GM12878 (cell line): ENCODE measurements around the gene GRAMD1A. TPM values are rescaled to one million over a fixed set of nuclear protein-coding genes. Genes with fewer than 3 reads are reported as not detected.

Source experiments
- JUNB ChIP-seq: IDR thresholded peaks from 2 replicates; pipeline ENCODE4 v1.6.1; 2016; ENCODE audit warnings: antibody characterized with exemption, mild to moderate bottlenecking
- NFYA ChIP-seq: IDR thresholded peaks from 2 replicates; pipeline ENCODE4 v1.6.1; 2011; ENCODE audit warnings: low read depth, mild to moderate bottlenecking, low read length, improper control_type of control experiment, borderline replicate concordance
- NRF1 ChIP-seq: conservative IDR thresholded peaks from 2 replicates; pipeline ENCODE4 v1.6.1; 2011; ENCODE audit warnings: mild to moderate bottlenecking, low read depth, low read length, improper control_type of control experiment
- RUNX3 ChIP-seq: IDR thresholded peaks from 2 replicates; pipeline ENCODE4 v1.6.1; 2012; ENCODE audit warnings: low read length, inconsistent platforms
- STAT1 ChIP-seq: fragments of 450-650 bp; conservative IDR thresholded peaks from 2 replicates; pipeline ENCODE4 v1.6.1; 2014; ENCODE audit warnings: antibody characterized with exemption, mild to moderate bottlenecking
- TCF12 ChIP-seq: IDR thresholded peaks from 2 replicates; pipeline ENCODE4 v1.6.1; 2011; ENCODE audit warnings: low read depth, mild to moderate bottlenecking, low read length
- polyA plus RNA-seq, 11 experiments: library from polyadenylated mRNA; depleted of rRNA in 4 of 11; unstranded in 6 of 11; stranded (reverse) in 5 of 11; fragments of >200 nt; fragmentation: Nextera tagmentation in 4 of 11; fragmentation: Illumina TruSeq in 1 of 11; extraction: Ambion mirVana in 4 of 11; extraction: Trizol in 1 of 11; gene quantifications; 1 replicate in 1 of 11; 2 replicates in 10 of 11; pipeline versions ENCODE4 v1.2.1 to v1.2.3, GENCODE V29; 2011 to 2016; ENCODE audit warnings: inconsistent platforms in 2 of 11, missing spikeins in 2 of 11, low read depth in 1 of 11
- total RNA-seq, 4 experiments: library from RNA; depleted of rRNA in 3 of 4; stranded (reverse); fragments of >200 nt in 3 of 4; fragmentation: Illumina TruSeq in 1 of 4; extraction: Trizol in 1 of 4; gene quantifications; 2 replicates each; pipeline versions ENCODE4 v1.2.1 to v1.2.3, GENCODE V29; 2013 to 2021
- TF ChIP-seq, protein P1 (sequence below): fragments of 450-650 bp; IDR thresholded peaks from 2 replicates; pipeline ENCODE4 v1.6.1; 2017; ENCODE audit warnings: low read depth, mild to moderate bottlenecking, moderate library complexity
- TF ChIP-seq, protein P2 (sequence below): IDR thresholded peaks from 2 replicates; pipeline ENCODE4 v1.6.1; 2012; ENCODE audit warnings: improper control_type of control experiment, low read depth, low read length; ENCODE audit not compliant: insufficient replicate concordance
- TF ChIP-seq, protein P3 (sequence below): IDR thresholded peaks from 2 replicates; pipeline ENCODE4 v1.6.1; 2012; ENCODE audit warnings: low read depth, low read length, improper control_type of control experiment
- TF ChIP-seq, protein P4 (sequence below): fragments of 450-650 bp; IDR thresholded peaks from 2 replicates; pipeline ENCODE4 v1.6.1; 2017; ENCODE audit warnings: mild to moderate bottlenecking, moderate library complexity
- TF ChIP-seq, protein P5 (sequence below): IDR thresholded peaks from 2 replicates; pipeline ENCODE4 v1.6.1; 2011; ENCODE audit warnings: low read depth, mild to moderate bottlenecking, low read length, moderate library complexity, borderline replicate concordance; ENCODE audit errors: extremely low read depth
- TF ChIP-seq, protein P6 (sequence below): fragments of 450-650 bp; IDR thresholded peaks from 2 replicates; pipeline ENCODE4 v1.6.1; 2014; ENCODE audit warnings: mild to moderate bottlenecking

GRAMD1A gene
- total and polyA plus RNA-seq, 10 of the 15 experiments (the other 5 are each of a cell fraction or from before 2014, with no cell fraction given): 0.79 to 73.6 (median 35.3) TPM

DNA sequence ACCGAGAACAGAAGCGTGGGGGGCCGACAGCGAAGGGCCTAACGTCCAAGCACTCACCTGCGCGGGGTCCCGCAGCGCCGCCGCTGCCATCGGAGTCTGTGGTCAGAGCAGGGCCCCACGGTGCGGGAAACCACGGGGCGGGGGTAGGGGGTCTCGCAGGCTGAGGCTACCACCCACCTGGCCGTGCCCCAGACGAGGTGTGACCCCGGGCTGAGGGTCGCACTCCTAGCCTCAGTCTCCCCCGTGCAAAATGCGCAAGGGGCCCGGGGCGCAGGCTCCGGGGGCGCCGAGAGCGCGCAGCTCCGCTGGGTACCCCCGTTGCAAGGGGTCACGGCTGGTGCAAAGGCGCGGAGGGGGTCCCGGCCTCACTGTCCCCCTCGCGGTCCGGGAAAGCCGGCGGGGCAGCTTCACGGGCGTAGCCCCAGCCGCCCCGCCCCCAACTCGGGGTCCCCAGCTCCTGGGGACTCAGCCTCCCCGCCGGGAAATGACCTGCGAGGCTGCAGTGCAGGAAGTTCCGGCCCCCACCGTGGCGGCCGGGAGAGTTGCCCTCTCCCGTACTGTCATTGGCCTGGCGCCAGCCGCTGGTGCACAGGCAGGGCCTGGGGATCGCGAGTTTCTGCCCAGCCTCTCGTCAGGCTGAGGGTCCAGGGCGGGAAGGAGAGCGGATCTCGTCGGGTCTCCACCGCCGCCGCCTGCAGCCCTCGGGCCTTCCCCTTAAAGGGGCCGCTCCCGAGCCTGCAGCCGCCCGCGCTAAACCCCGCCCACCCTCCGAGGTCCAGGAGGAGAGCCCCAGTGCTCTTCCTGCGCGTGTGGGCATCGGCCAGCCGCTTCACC lies 36.3 kb upstream of the GRAMD1A start, which contains the start of gene ZNF792 (continued):
- TF ChIP-seq, protein P1, sequence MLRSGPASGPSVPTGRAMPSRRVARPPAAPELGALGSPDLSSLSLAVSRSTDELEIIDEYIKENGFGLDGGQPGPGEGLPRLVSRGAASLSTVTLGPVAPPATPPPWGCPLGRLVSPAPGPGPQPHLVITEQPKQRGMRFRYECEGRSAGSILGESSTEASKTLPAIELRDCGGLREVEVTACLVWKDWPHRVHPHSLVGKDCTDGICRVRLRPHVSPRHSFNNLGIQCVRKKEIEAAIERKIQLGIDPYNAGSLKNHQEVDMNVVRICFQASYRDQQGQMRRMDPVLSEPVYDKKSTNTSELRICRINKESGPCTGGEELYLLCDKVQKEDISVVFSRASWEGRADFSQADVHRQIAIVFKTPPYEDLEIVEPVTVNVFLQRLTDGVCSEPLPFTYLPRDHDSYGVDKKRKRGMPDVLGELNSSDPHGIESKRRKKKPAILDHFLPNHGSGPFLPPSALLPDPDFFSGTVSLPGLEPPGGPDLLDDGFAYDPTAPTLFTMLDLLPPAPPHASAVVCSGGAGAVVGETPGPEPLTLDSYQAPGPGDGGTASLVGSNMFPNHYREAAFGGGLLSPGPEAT: 0 out of 2 replicates have a peak, but pooled peaks have one; percentile 17
- TF ChIP-seq TCF12 (no peak), JUNB (no peak), RUNX3 (no peak), NRF1 (no peak), STAT1 (no peak), NFYA (no peak)
- TF ChIP-seq, protein P2, sequence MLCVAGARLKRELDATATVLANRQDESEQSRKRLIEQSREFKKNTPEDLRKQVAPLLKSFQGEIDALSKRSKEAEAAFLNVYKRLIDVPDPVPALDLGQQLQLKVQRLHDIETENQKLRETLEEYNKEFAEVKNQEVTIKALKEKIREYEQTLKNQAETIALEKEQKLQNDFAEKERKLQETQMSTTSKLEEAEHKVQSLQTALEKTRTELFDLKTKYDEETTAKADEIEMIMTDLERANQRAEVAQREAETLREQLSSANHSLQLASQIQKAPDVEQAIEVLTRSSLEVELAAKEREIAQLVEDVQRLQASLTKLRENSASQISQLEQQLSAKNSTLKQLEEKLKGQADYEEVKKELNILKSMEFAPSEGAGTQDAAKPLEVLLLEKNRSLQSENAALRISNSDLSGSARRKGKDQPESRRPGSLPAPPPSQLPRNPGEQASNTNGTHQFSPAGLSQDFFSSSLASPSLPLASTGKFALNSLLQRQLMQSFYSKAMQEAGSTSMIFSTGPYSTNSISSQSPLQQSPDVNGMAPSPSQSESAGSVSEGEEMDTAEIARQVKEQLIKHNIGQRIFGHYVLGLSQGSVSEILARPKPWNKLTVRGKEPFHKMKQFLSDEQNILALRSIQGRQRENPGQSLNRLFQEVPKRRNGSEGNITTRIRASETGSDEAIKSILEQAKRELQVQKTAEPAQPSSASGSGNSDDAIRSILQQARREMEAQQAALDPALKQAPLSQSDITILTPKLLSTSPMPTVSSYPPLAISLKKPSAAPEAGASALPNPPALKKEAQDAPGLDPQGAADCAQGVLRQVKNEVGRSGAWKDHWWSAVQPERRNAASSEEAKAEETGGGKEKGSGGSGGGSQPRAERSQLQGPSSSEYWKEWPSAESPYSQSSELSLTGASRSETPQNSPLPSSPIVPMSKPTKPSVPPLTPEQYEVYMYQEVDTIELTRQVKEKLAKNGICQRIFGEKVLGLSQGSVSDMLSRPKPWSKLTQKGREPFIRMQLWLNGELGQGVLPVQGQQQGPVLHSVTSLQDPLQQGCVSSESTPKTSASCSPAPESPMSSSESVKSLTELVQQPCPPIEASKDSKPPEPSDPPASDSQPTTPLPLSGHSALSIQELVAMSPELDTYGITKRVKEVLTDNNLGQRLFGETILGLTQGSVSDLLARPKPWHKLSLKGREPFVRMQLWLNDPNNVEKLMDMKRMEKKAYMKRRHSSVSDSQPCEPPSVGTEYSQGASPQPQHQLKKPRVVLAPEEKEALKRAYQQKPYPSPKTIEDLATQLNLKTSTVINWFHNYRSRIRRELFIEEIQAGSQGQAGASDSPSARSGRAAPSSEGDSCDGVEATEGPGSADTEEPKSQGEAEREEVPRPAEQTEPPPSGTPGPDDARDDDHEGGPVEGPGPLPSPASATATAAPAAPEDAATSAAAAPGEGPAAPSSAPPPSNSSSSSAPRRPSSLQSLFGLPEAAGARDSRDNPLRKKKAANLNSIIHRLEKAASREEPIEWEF: no peak
- TF ChIP-seq, protein P3, sequence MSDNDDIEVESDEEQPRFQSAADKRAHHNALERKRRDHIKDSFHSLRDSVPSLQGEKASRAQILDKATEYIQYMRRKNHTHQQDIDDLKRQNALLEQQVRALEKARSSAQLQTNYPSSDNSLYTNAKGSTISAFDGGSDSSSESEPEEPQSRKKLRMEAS: no peak; the same call in 1 of the 2 replicates
- TF ChIP-seq, protein P4, sequence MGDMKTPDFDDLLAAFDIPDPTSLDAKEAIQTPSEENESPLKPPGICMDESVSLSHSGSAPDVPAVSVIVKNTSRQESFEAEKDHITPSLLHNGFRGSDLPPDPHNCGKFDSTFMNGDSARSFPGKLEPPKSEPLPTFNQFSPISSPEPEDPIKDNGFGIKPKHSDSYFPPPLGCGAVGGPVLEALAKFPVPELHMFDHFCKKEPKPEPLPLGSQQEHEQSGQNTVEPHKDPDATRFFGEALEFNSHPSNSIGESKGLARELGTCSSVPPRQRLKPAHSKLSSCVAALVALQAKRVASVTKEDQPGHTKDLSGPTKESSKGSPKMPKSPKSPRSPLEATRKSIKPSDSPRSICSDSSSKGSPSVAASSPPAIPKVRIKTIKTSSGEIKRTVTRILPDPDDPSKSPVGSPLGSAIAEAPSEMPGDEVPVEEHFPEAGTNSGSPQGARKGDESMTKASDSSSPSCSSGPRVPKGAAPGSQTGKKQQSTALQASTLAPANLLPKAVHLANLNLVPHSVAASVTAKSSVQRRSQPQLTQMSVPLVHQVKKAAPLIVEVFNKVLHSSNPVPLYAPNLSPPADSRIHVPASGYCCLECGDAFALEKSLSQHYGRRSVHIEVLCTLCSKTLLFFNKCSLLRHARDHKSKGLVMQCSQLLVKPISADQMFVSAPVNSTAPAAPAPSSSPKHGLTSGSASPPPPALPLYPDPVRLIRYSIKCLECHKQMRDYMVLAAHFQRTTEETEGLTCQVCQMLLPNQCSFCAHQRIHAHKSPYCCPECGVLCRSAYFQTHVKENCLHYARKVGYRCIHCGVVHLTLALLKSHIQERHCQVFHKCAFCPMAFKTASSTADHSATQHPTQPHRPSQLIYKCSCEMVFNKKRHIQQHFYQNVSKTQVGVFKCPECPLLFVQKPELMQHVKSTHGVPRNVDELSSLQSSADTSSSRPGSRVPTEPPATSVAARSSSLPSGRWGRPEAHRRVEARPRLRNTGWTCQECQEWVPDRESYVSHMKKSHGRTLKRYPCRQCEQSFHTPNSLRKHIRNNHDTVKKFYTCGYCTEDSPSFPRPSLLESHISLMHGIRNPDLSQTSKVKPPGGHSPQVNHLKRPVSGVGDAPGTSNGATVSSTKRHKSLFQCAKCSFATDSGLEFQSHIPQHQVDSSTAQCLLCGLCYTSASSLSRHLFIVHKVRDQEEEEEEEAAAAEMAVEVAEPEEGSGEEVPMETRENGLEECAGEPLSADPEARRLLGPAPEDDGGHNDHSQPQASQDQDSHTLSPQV: no peak
- TF ChIP-seq, protein P5, sequence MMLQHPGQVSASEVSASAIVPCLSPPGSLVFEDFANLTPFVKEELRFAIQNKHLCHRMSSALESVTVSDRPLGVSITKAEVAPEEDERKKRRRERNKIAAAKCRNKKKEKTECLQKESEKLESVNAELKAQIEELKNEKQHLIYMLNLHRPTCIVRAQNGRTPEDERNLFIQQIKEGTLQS: no peak
- TF ChIP-seq, protein P6, sequence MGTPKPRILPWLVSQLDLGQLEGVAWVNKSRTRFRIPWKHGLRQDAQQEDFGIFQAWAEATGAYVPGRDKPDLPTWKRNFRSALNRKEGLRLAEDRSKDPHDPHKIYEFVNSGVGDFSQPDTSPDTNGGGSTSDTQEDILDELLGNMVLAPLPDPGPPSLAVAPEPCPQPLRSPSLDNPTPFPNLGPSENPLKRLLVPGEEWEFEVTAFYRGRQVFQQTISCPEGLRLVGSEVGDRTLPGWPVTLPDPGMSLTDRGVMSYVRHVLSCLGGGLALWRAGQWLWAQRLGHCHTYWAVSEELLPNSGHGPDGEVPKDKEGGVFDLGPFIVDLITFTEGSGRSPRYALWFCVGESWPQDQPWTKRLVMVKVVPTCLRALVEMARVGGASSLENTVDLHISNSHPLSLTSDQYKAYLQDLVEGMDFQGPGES: no peak
